ENCODE measurements around the gene STX16.

STX16 gene

DNA sequence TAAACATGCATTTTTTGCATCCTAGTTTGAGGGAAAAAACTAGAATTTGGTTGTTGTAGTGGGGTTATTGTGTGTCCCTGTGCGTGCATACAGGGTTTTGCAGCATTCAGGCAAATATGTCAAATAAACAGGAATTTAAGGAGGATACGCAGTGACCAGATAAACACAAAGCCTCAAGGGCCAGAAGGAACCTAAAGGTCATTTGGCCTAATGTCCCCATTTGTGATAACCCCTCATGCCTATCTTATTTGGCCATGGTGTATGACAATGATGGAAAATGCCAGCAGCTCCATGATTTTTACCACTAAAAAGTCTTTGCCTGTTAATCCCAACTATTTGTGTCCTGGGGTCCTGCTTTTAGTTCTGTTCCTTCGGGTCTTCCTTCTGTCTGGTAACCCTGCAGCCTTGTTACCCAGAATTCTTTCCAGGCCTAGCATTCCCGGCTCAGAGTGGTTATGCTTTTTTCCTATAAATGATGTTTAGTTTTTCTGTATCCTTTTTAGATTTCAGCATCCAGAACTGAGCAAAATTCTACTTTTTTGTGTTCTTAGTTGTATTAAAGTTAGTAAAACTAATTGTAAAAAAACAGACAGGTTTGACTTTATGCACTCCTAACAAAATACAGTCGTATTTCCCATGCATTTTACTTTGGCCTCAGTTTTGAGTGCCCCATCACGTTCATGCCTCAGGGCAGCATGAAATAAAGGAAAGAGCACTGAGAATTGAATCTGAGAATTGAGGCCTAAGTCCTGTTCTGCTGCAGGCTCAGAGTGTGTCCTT is 4.4 kb downstream of the STX16 start:
- DNase-seq, result no peak

DNA sequence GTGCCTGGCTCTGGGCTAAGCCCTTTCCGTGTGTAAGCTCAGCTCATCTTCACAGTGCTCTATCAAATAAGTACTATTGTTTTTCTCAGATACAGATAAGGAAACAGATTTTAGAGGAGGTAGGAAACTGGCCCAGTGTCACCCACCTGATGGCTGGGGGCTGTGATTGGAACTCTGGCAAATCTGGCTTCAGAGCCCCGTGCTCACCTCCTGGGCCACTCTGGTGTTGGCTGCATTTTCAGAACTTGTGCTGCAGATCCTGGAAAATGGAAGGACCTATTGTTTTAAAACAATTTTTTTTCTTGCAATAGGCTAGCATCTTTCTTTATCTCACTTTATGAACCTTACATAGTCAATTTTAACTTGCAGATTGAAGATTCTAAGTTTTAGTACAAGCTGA is 5.7 kb downstream of the STX16 start:
- DNase-seq, result no peak

DNA sequence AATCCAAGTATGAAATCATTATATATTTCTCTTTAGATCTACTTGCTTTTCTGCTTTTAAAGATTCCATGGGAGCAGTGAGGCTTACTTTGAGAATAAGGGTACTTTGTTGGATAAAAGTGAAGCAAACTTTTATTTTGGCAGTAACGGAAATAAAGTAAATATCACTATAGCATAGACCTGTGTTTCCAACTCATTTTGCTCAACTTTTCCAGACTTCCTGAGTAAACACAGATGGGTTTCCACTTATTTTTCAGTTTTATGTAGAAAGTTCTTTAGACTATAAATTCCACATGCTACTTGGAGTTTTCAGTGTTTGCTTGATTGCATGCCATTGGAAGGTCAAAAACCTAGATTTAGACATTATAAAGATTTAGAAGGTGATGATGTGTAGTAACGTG is 6.2 kb downstream of the STX16 start:
- DNase-seq, result no peak

DNA sequence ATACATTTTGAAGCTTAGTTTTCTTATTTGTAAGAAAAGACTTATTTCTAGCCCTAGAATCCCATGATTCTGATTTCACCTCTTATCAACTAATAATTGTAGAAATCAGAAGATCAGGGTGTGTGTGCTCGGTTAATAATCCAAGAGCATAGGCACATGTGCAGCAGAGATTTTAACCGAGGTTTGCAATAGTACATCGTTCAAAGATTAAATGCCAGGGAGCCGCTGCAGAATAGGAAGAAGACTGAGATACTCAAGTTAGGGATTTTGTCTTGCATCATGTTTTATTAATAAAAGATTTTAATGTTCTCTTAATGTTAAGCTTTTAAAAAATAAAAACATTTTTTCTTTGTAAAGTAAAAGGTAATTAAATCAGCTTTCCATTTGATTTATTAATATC is 6.9 kb downstream of the STX16 start:
- no peak for DNase-seq

DNA sequence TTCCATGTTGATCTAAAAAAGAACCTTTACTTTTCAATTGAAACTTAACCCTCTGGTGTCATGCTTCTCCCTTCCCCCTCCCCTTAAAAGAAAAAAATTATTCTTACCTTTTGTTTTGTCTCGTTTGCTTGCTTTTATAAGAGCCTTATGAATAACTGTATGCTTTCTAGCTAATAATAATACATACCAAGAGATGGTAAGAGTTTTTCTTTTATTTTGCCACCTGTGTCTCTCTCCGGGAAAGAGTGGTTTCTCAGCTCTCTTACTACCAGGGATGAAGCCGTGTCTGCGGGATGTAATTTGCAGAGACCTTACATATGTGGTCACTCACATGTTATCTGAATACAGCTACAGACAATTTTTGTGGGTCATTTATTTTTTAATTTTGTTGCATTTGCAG is 7.7 kb downstream of the STX16 start:
- DNase-seq, result no peak

DNA sequence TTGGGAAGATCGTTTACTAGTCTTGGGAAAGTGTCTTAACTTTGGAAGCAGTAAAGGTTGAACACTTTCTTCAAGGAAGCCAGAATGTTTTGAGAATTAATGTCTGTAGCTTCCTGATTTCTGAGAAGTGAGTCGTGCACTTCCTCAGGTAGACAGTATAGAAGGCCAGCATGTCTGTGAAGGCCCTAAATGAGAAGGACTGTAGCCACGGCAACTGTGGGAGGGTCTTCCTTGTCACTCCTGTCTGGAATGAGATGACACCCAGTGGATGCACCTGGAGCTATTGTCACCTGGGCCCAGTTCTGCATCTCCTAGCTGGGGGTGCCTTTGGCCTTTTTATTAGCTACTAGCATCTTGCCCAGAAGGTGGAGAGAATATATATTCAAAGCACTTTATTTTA is 8.8 kb downstream of the STX16 start:
- DNase-seq, result no peak

DNA sequence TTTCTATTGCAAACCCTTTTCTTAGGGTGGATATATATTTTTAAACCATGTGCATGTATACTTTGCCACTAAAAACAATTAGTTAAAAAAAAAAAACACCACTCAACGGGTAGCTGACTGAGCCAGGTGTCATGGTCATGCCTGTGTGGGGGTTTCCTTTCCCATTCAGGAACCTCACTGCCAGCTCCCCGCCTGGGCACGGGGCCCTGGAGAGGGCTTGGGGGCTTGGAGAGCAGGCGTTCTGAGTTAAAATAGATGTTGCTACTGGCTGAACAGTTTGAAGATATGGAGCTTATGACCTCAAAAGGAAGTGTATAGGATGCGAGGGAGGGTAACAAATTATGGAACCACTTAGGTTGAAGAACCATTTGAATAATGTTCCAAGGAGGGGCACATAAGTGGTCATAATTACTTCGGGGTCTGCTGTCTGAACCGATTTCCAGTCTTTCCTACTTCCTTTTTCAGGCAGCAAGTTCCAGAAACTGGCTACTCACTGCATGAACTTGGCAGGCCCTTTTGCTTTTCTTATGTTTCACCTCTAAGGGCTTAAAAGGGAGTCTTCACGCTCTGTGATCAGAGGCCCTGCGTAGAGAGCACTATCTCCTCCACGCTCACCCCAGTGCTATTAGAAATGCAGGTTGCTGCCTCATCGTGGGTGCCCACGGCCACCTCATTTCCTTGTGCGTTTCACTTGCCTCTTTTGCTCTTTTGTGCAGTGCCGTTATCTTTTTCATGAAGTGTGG is 9.9 kb downstream of the STX16 start:
- DNase-seq, result no peak

DNA sequence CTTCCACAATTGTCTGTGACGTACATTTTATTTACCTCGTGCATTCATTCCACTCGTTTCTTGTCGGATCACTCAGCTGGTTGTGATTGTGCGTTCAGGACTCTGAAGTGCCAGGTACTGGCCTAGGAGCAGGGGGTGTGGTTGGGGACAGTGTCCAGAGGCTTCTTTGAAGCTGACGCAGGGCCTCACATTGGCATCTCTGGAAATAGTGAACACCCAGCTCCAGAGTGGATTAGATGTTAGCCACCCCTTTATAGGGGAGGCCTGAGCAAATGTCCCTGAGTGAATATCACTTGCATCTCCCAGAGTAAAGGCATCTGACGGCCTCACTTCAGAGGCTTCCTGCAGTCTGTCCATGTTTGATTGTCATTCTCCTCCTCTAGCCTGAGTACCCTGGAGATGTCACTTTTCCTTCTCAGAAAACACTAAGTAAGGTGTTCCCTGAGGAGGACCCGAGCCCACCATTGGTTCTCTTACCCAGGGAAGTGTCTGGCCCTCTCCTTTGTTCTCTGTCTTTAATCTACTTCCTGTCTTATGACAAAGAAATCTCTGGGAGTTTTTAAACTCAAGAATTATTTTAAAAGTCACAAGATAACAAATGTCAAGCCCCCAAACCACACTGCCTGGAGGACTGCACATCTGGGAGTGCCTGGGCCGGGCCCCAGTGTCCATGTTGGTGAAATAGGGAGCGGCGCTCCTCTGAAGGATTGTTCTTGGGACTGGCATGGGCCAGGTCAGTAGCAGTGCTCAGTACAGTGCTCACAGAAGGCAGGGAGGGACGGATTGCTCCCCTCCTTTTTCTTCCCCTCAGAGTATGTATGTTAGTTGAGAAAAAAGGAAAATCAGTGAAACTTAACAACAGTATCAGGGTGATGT is 10.8 kb downstream of the STX16 start:
- DNase-seq, result no peak

DNA sequence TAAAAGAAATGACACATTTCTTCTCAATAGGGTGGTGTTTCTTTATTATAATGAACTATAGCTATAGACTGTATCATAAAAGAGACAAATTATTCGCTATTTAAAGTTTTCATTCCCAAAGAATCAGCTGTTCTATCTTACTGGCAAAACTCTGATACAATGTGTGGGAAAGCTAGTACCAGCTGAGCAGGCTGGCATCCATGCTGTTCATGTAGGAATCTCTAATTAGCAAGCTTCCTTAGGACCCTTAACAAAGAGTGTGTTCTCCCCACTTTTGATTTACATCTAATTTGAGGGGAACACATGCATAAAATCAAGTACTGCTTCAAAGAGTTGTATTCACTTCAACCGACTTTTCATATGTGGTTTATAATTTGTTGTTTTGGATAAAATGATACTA is 13.2 kb downstream of the STX16 start:
- DNase-seq, result no peak

DNA sequence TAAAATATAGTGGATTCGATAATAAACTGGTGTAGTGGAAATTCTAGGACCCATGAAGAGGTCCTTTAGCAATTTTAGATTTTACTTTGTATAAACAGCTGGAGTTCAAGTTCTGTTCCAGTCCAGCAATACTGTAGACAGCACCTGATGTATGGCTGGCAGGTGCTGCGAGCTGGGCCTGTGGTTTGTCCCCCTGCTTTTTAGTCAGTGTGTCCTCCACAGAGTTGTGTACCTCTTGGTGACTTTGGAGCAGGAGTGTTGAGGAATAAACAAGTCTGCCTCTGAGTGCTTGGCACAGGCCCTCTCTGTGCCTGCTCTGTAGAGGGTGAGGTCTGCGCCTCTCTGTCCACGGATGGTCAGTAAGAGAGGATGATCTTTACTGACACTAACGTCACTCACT is 13.8 kb downstream of the STX16 start:
- no peak for DNase-seq

DNA sequence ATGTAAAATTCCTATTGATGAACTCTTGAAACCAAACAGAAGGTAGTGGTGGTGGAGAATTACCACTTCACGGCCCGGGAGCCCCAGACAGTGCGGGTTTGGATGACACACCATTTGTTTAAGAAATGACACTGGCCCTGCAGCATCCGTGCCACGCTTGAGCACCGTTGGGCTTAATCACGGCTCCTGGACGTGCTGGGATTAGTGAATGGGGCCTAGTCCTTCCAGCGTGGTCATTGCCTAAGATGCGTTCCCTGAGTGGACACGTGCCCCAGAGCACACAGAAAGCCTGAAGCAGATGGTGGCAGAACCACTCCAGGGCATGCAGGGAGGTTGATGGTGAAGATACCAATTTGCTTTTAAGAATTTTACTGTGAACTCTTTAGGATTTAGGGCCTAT is 14.5 kb downstream of the STX16 start:
- no peak for DNase-seq

DNA sequence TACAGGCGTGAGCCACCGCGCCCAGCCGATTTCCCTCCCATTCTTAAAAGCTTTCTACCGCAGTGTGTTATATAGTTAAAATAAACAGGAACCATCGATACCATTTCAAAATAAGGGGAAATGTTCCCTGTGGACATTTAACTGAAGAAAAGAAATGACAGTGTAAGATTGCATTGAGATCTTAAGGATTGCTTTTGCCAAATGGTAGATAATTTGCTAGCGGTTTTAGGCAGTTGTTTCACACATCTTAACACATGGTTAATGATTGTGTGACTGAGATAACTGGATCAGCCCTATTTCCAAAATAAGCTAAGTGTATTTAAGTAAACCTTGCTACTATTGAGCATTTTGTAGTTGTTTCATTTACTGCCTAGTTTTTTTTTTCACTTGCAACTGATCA is 15.6 kb downstream of the STX16 start:
- DNase-seq, result no peak

DNA sequence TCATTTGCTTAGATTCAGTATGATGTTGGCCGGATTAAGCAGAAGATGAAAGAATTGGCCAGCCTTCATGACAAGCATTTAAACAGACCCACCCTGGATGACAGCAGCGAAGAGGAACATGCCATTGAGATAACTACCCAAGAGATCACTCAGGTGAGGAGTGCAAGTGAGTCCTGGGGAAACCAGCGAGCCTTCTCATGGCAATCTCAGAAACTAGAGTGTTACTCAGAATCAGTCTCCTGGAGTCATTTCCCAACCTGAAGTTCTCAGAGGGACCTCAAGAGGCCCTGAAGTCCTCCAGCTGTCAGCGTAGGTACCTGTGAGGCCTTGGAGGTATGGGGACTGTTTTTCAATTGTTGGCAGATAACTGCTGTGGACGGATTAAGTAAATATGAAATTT is 16.9 kb downstream of the STX16 start:
- DNase-seq, result no peak

DNA sequence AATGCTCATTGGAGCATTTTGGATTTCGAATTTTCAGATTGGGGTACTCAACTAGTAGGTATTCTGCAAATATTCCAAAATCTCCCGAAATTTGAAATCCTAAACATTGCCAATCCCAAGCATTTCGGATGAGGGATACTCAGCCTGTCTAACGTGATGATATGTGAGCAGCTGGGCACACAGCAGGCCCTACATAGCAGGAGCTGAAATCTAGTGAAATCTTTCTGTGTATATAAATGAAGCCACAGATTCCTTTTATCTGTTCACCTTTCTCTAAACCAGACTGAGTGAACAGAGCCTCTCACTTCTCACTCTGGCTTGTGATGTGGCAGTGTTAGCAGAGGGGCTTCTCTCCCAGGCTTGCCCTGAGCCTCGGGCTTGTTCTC is 17.8 kb downstream of the STX16 start:
- DNase-seq, result no peak

DNA sequence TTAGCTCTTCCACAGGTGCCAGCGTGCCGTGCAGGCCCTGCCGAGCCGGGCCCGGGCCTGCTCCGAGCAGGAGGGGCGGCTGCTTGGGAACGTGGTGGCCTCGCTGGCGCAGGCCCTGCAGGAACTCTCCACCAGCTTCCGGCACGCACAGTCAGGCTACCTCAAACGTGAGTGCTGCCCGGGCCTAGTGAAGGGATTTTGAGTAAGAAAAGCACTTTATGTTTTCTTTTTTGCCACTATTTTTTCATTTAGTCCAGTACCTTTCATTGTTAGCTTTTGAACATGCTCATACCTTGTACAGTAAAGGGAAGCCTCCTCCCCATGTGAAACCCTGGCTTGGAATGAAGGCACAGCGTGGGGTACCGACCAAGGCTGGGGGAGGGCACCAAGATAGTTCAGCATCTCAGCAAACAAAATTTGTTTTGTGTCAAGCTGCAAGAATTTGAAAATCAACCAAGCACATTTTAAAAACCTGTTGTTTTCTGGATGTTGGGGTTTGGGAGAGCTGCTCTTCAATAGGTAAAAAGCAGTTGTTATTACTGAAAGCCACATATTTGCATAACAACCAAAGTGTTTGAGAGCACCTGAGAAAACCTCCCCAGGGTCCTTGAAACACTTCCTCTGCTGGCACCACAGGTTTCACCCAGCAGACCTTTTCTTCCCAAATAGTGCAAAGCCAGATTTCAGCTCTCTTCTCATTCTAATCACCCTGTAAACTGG is 18.4 kb downstream of the STX16 start:
- DNase-seq, result no peak

DNA sequence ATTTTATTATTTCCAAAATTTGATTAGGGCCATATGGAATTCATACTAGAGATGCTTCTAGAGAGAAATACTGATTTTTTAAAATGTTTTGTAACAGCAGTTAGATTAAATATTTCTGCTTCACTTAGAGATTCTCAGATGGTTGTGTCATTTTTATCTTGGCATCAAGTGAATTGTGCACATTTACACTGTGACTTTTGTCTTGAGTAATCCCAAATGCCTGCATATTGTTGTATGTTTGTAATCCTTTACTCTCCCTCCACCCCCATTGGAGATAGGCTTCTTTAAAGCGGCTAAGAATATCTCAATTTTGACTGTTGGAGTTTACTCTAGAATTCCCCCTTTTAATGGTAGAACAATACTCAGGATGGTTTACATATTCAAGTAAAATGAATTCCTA is 19.0 kb downstream of the STX16 start:
- no peak for DNase-seq

DNA sequence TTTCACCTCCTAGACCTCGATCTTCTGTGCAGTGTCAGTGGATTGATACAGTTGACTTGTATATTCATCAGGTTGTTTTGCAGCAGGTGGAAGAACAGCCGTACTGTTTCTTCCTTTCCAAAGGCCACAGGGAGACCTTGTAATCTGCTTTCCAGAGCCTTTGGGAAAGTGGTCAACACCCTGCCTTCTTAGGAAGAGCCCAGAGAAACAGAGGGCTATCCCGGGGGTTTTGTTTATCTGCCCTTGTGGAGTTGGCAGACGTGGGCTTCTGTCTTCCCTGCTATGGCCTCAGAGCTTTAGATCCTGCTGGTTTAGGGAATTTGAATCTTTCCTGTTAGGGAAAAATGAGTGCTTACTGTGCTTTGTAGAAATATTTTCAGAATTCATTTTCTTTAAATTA is 19.6 kb downstream of the STX16 start:
- no peak for DNase-seq

DNA sequence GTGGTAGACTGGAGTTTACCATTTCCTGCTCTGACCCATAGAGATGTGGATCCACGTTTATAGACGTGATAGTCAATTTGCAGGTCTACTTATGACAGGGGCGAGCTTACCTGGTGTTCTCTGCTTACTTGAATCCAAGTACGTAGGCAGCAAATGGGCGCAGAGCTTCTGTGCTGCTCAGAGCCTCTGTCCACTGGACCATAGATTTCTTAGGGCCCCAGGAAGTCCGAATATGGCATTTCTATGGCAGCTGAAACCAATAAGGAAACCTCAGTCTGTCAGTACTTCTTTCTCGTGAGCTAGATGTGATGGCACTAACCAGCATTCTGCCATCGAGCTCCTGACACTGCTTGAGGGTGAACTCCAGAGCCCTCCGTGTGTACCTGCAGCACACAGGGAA is 22.0 kb downstream of the STX16 start:
- no peak for DNase-seq

DNA sequence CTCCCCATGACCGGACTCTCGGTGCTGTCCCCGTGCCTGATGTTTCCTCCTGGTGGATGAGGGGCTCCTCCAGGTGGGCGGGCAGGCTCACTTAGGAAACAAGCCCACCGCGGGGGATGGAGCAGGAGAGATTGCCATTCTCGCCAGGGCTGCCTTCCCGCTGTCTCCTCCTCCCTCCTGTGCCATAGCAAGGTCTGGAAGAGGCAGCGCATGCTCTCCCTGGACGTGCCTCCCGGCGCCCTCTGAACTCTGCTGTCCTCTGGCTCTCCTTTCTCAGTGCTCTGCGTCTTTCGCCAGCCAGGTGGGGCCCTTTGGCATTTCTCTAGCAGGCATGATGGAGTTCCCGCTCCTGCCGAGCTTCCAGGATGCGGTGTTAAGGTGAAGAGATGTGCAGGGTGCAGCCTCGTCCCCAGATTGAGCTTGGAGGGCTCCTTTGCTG is 24.1 kb downstream of the STX16 start:
- DNase-seq, result no peak

DNA sequence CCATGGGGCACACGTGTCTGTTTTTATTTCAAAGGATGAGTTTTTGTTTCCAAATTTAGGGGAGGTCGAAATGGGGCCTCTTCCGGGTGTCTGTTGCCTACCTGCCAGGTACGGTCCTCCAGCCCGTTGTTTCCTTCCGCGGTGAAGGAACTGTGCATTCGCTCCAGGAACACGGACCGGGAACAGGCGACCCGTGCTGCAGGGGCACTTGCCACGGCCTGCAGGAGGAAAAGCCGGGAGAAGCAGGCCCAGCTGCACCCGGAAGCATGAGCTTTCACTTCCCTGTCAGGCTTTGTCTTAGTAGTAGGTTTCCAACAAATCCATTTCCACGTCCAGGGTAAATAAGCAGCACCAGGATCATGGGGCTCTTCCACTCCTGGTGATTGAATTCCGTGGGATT is 24.6 kb downstream of the STX16 start:
- DNase-seq, result no peak

DNA sequence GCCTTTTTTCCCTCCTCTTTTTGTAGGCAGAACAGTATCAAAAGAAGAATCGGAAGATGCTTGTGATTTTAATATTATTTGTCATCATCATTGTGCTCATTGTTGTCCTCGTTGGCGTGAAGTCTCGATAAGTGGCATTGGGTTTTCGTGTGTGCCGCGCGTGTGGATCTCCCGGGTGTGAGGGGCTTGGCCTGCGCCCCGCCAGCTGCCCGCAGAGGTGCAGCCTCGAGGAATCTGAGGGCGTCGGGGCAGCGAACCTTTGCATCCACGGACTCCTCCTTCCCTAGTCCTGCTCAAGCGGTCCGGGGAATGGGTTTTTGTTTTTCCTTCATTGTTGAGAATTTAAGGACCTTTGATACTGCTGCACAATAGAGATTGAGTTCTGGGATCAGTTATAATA is 25.1 kb downstream of the STX16 start:
- no peak for DNase-seq

DNA sequence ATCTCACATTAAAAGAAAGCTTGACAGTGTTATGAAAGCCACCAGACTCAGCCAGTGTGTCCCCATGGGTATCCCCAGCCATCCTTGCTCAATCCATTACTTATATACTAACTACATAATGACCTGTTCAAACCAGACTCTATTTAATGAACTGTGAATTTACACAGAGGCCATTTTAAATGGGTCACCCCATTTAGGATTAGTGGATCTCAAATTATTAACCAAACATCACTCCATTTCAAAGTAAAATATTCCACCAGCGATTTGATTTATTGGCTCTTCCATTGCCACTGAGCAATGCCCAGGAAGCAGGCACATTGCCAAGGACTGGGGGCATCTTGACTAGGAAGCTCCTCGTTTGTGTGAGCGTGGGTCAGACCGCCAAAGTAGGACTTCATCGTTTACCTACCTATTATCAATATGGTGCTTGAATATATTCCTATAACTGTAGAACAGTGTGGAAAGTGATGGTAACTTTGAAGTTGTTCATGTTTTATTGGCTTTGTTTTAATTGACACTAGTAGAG is 26.1 kb downstream of the STX16 start:
- no peak for DNase-seq

DNA sequence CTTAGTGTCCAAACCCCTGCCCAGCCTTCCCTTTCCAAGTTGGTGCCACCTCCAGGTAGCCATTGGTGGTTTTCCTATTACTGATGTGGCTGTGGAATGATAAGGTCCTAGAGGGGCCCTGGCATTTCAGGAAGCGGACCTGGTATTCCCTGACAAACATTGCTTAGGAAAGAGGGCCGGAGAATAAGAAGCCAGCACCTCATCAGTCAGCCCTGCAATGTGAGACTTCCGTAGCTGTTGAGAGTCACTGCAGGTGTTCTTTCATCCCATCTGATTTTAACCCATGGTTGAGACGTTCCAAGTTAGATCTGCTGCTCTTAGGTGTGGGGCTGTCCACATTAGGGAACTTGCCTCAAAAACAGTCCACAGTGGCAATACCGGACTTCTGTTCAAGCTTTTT is 26.7 kb downstream of the STX16 start:
- no peak for DNase-seq

Measured in NCI-H1694 treated with DMSO at 0.1 percent for 48 hours (cell line).